GM12878 (cell line): ENCODE measurements around the gene KCNN3. TPM values are rescaled to one million over a fixed set of nuclear protein-coding genes. Genes with fewer than 3 reads are reported as not detected.

Source experiments
- ETV6 ChIP-seq, 2 experiments: fragments of 450-650 bp in 1 of 2; IDR thresholded peaks in 1 of 2; conservative IDR thresholded peaks in 1 of 2; 2 replicates each; pipeline ENCODE4 v1.6.1; 2014; ENCODE audit warnings: antibody characterized with exemption in 1 of 2, borderline replicate concordance in 1 of 2, low read depth in 1 of 2, mild to moderate bottlenecking in 1 of 2, moderate library complexity in 1 of 2
- HDGF ChIP-seq: fragments of 450-650 bp; IDR thresholded peaks from 2 replicates; pipeline ENCODE4 v1.6.1; 2016; ENCODE audit warnings: antibody characterized with exemption
- RB1 ChIP-seq: fragments of 450-650 bp; formaldehyde crosslinking; IDR thresholded peaks from 2 replicates; pipeline ENCODE4 v1.6.1; 2017; ENCODE audit warnings: mild to moderate bottlenecking, borderline replicate concordance
- RCOR1 ChIP-seq: conservative IDR thresholded peaks from 2 replicates; pipeline ENCODE4 v1.6.1; 2012; ENCODE audit warnings: low read depth, low read length, improper control_type of control experiment
- SIX5 ChIP-seq: IDR thresholded peaks from 2 replicates; pipeline ENCODE4 v1.6.1; 2011; ENCODE audit warnings: mild to moderate bottlenecking, low read depth, low read length, moderate library complexity; ENCODE audit not compliant: severe bottlenecking
- TARDBP ChIP-seq: IDR thresholded peaks from 2 replicates; pipeline ENCODE4 v1.6.1; 2016; ENCODE audit warnings: borderline replicate concordance
- polyA plus RNA-seq, 11 experiments: library from polyadenylated mRNA; depleted of rRNA in 4 of 11; unstranded in 6 of 11; stranded (reverse) in 5 of 11; fragments of >200 nt; fragmentation: Nextera tagmentation in 4 of 11; fragmentation: Illumina TruSeq in 1 of 11; extraction: Ambion mirVana in 4 of 11; extraction: Trizol in 1 of 11; gene quantifications; 1 replicate in 1 of 11; 2 replicates in 10 of 11; pipeline versions ENCODE4 v1.2.1 to v1.2.3, GENCODE V29; 2011 to 2016; ENCODE audit warnings: inconsistent platforms in 2 of 11, missing spikeins in 2 of 11, low read depth in 1 of 11
- total RNA-seq, 4 experiments: library from RNA; depleted of rRNA in 3 of 4; stranded (reverse); fragments of >200 nt in 3 of 4; fragmentation: Illumina TruSeq in 1 of 4; extraction: Trizol in 1 of 4; gene quantifications; 2 replicates each; pipeline versions ENCODE4 v1.2.1 to v1.2.3, GENCODE V29; 2013 to 2021
- TF ChIP-seq, protein P1 (sequence below): fragments of 450-650 bp; formaldehyde crosslinking; IDR thresholded peaks from 2 replicates; pipeline ENCODE4 v1.5.0; 2022; ENCODE audit warnings: mild to moderate bottlenecking, missing genetic modification characterization

Gene KCNN3
- total and polyA plus RNA-seq, 10 of the 15 experiments (the other 5 are each of a cell fraction or from before 2014, with no cell fraction given), result 3.5 to 26.4 (median 14.9) TPM

DNA sequence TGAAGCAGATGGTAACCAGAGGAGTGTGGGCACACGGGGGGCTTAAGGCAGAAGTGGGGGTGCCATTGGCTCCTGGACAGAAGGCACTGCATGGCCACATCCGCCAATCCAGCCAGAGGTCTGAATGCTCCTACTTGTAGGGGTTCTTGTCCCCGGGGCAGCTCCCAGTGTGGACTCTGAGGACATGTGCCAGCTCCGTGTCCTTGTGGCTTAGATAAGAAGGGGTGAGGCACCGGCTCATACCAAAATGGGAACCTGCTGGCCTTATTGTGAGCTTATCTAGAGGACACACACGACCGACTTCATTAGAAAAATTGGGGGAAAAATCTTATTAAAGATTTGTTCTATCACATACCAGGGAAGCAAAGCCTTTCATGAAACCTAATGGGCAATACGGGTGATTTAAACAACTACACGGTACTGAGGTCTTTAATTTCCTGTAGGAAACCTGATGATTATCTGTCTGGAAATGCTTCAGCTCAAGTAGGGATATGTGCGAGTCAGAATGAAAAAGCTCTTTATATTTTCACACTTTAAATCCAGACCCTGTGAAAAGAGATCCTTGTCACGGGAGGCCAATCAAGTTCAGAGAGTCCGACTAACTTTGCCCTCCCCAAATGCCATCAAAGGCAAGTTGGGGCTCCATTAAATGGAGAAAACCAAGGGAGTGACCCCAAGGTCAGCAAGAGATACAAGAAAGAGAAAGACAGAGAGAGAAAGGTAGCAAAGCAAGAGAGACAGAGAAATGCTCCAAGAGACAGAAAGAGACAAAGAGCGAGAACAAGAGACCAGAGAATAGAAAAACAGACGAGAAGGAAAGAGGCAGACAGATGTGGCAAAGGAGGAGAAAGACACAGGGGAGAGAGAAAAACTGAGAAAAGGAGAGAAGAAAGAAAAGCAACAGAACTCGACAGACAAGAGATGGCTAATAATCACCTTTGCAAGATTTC lies 14.1 kb upstream of the KCNN3 start (continued):
- no peak for TF ChIP-seq ETV6 (conservative IDR thresholded peaks at IDR 0.05 in 1 of 2, IDR thresholded peaks at IDR 0.05 in 1 of 2; ENCODE audit: borderline replicate concordance in 1 of 2, low read depth in 1 of 2)
- no peak for TF ChIP-seq SIX5
- TF ChIP-seq RB1, result no peak
- TF ChIP-seq, protein P1, sequence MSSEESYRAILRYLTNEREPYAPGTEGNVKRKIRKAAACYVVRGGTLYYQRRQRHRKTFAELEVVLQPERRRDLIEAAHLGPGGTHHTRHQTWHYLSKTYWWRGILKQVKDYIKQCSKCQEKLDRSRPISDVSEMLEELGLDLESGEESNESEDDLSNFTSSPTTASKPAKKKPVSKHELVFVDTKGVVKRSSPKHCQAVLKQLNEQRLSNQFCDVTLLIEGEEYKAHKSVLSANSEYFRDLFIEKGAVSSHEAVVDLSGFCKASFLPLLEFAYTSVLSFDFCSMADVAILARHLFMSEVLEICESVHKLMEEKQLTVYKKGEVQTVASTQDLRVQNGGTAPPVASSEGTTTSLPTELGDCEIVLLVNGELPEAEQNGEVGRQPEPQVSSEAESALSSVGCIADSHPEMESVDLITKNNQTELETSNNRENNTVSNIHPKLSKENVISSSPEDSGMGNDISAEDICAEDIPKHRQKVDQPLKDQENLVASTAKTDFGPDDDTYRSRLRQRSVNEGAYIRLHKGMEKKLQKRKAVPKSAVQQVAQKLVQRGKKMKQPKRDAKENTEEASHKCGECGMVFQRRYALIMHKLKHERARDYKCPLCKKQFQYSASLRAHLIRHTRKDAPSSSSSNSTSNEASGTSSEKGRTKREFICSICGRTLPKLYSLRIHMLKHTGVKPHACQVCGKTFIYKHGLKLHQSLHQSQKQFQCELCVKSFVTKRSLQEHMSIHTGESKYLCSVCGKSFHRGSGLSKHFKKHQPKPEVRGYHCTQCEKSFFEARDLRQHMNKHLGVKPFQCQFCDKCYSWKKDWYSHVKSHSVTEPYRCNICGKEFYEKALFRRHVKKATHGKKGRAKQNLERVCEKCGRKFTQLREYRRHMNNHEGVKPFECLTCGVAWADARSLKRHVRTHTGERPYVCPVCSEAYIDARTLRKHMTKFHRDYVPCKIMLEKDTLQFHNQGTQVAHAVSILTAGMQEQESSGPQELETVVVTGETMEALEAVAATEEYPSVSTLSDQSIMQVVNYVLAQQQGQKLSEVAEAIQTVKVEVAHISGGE (CRISPR knock-in tag), result no peak
- no peak for TF ChIP-seq HDGF
- TF ChIP-seq RCOR1, result no peak
- no peak for TF ChIP-seq TARDBP
